ENCODE data around the gene FLT3. TPM values are rescaled to one million over a fixed set of nuclear protein-coding genes. Genes with fewer than 3 reads are reported as not detected.

Gene FLT3
- total and polyA plus RNA-seq, 8 donors, result 0.21 to 1.9 (median 0.50) TPM

DNA sequence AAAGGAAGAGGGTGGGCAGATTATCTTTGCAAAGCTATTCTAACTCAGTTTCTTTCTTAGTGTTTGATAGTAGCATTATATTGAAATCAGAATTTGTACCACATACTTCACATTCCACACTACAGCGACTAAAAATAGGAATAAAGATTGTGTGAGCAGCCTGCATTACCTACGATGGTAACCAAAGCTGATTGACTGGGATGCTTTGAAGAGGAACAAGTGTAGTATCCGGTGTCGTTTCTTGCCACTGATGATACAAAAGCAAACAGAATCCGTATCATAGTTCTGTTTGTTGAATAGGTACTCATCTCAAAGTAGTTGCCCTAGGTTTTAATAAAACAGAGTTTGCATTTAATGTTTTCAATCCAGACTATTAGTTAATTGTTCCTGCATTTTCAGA lies 51.2 kb downstream of the FLT3 start:
- peaks cover 0 to 11% of the 10 kb centered on the region in 2 donors for H3K27me3 ChIP-seq
- no peaks in the 10 kb centered on the region for H3K9me3 ChIP-seq
- TF ChIP-seq, protein P1, sequence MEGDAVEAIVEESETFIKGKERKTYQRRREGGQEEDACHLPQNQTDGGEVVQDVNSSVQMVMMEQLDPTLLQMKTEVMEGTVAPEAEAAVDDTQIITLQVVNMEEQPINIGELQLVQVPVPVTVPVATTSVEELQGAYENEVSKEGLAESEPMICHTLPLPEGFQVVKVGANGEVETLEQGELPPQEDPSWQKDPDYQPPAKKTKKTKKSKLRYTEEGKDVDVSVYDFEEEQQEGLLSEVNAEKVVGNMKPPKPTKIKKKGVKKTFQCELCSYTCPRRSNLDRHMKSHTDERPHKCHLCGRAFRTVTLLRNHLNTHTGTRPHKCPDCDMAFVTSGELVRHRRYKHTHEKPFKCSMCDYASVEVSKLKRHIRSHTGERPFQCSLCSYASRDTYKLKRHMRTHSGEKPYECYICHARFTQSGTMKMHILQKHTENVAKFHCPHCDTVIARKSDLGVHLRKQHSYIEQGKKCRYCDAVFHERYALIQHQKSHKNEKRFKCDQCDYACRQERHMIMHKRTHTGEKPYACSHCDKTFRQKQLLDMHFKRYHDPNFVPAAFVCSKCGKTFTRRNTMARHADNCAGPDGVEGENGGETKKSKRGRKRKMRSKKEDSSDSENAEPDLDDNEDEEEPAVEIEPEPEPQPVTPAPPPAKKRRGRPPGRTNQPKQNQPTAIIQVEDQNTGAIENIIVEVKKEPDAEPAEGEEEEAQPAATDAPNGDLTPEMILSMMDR (IDR thresholded peaks at IDR 0.05), result no peak
- no peaks in the 10 kb centered on the region for H3K36me3 ChIP-seq
- DNase-seq (no peak), ATAC-seq (no peak)
- peaks cover 0 to 6% of the 10 kb centered on the region in 2 donors for H3K4me1 ChIP-seq
- no peak overlapping the region for H3K27ac ChIP-seq
- intact Hi-C loops (cut with DNase I), result no loop called here
- H3K4me3 ChIP-seq, result no peak overlapping the region

DNA sequence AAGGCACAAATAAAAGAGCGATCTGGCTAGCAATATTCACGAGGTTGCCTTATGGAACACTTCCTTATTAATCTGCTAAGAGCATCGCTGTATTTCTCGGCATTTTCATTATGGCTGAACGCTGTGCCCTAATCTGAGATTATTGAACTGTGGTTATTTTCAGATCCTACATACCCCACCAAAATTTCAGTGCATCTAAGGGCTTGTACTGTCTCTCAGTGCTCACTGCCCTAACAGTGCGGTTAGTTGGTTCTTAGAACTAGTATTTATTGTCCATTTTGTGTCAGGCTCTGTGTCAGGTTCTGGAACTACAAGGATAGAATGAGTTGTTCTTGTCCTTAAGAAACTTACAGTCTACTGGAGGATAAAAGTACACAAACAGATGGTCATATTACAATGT lies 51.6 kb downstream of the FLT3 start:
- Histone ChIP-seq H3K36me3 (no peaks in the 10 kb centered on the region), H3K27me3 (peaks cover 0 to 15% of the 10 kb centered on the region in 2 donors), H3K4me1 (peaks cover 0 to 6% of the 10 kb centered on the region in 2 donors), H3K4me3 (no peak overlapping the region), H3K9me3 (no peaks in the 10 kb centered on the region), H3K27ac (no peak overlapping the region)
- intact Hi-C loops (cut with DNase I), result no loop called here
- TF ChIP-seq, protein P1 (IDR thresholded peaks at IDR 0.05), result no peak
- no peak for DNase-seq
- ATAC-seq, result no peak

DNA sequence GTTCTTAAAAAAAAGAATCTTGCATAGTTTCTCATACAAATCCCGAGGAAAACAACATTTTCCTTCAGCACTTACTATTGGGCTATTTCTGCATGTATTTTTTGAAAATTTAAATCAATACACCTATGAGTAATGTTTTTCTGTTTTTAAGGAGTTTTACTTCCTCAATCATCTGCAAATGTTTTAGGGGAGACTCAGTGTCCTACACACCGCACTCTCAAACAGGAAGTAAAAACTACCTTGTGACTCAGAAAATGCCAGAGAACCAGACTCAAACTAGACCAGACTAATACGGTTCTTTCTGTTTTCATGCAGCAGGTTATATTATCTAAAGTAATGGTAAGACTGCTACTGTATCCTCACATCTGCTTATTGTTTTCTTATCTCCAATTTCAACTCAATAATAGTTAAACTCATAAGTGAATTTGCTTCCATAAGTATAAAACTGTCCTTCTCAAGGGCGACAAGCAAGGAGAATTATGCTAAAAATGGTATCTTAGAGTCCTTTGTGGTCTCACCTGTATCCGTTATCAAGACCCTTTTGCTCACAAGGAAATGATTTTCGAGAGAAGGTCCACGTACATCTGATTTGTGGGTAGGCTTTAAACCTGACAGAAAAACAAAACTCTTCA lies 52.5 kb downstream of the FLT3 start:
- TF ChIP-seq, protein P1 (IDR thresholded peaks at IDR 0.05), result no peak
- intact Hi-C loops (cut with DNase I), result no loop called here
- H3K36me3 ChIP-seq, result no peaks in the 10 kb centered on the region

DNA sequence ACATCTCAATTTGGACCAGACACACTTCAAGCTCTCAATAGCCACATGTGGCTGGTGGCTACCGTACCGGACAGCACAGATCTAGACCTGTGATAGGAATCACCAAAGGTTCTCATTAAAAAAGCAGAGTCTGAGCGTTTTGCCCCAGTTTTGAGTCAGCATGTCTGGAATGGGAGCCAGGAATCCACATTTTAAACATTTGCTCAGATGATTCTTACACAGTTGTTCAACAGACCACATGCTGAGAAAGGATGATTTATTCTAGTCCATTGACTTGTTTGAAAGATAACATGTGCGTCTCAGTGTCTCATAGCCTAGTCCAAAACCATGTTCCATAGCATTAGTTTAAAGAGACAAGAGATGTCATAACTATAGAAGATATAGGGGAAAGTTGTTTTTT lies 53.4 kb downstream of the FLT3 start:
- H3K4me3 ChIP-seq, result no peak overlapping the region
- H3K36me3 ChIP-seq, result no peaks in the 10 kb centered on the region
- peaks cover 0 to 10% of the 10 kb centered on the region in 2 donors for H3K4me1 ChIP-seq
- DNase-seq (no peak), ATAC-seq (no peak)
- H3K27ac ChIP-seq, result no peak overlapping the region
- peaks cover 0 to 26% of the 10 kb centered on the region in 2 donors for H3K27me3 ChIP-seq
- TF ChIP-seq, protein P1 (IDR thresholded peaks at IDR 0.05), result no peak
- intact Hi-C loops (cut with DNase I), result no loop called here
- no peaks in the 10 kb centered on the region for H3K9me3 ChIP-seq

More for the DNA sequence above, 52.5 kb downstream of the FLT3 start:
- Histone ChIP-seq H3K27ac (no peak overlapping the region), H3K27me3 (peaks cover 0 to 24% of the 10 kb centered on the region in 2 donors), H3K4me3 (no peak overlapping the region), H3K9me3 (no peaks in the 10 kb centered on the region), H3K4me1 (peaks cover 0 to 9% of the 10 kb centered on the region in 2 donors)
- DNase-seq, result no peak
- no peak for ATAC-seq

DNA sequence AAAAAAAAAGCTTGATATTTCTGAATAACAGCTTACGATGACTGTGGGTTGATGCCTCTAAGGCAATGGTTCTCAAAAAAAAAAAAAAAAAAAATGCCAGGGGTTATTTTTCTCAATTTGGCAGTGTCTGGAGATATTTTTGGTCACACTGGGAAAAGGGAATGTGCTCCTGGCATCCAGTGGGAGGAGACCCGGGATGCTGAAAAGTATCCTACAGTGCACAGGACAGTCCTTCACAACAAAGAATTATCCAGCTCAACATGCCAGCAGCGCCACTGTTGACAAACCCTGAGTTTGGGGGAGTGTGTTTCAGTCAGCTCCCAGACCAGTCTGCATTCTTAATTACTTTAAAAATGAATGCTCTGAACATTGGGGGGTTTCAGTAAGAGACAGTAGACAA lies 54.5 kb downstream of the FLT3 start:
- intact Hi-C loops (cut with DNase I), result no loop called here
- no peaks in the 10 kb centered on the region for H3K36me3 ChIP-seq
- peaks cover 0 to 30% of the 10 kb centered on the region in 2 donors for H3K27me3 ChIP-seq
- no peak for DNase-seq
- TF ChIP-seq, protein P1 (IDR thresholded peaks at IDR 0.05), result no peak
- no peak overlapping the region for H3K4me3 ChIP-seq
- H3K27ac ChIP-seq, result no peak overlapping the region
- peaks cover 0 to 13% of the 10 kb centered on the region in 2 donors for H3K4me1 ChIP-seq
- no peaks in the 10 kb centered on the region for H3K9me3 ChIP-seq
- no peak for ATAC-seq
